OCI-LY1 (cell line): ENCODE measurements around the gene ABLIM3.

Experiments
- CTCF ChIP-seq: fragments of 200-600 bp; sonication (generic), shearing (Covaris generic); IDR thresholded peaks from 2 replicates; pipeline ENCODE4 v1.5.1; 2017; ENCODE audit warnings: mild to moderate bottlenecking, antibody characterized with exemption, low read length, moderate library complexity, mixed read lengths
- EZH2 ChIP-seq: fragments of 200-600 bp; sonication (generic), shearing (Covaris generic); IDR thresholded peaks from 2 replicates; pipeline ENCODE4 v1.8.0; 2017; ENCODE audit warnings: borderline replicate concordance, mixed run types, mild to moderate bottlenecking, antibody characterized with exemption, low read length, moderate library complexity, mixed read lengths

GRCh38 chr5:149265597-149265996 is 124.3 kb downstream of the ABLIM3 start:
- TF ChIP-seq EZH2: no peak
- TF ChIP-seq CTCF: no peak
